HG03066 (cell line): Measurements from ENCODE around the gene ZP1.

Experiments used
- ATAC-seq: cut with Tn5 transposase; IDR thresholded peaks from one replicate; pipeline ENCODE4 v1.9.1; 2021; ENCODE audit warnings: low read depth; ENCODE audit not compliant: unreplicated experiment

The ZP1 gene

GRCh38 chr11:60858731-60859464 lies 8.4 kb upstream of the ZP1 start:
- ATAC-seq, result no peak

DNA sequence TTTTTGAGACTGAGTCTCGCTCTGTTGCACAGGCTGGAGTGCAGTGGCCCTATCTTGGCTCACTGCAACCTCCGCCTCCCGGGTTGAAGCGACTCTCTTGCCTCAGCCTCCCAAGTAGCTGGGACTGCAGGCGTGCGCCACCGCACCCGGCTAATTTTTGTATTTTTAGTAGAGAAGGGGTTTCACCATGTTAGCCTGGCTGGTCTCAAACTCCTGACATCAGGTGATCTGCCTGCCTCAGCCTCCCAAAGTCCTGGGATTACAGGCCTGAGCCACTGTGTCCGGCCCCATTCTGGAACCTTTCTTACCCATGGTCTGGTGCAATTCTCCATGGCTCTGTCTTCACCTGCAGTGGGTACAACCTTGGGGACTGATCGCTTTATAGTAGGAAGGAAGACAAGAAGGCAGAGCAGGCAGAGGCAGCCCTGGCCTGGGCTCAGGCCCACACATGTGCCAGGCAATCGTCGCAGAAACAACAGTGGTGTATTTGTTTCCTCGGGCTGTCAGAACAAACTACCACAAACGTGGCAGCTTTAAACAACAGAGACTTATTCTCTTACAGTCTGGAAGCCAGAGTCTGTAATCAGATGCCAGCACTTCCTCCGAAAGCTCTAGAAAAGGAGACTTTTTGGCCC lies 7.6 kb upstream of the ZP1 start:
- no peak for ATAC-seq

DNA sequence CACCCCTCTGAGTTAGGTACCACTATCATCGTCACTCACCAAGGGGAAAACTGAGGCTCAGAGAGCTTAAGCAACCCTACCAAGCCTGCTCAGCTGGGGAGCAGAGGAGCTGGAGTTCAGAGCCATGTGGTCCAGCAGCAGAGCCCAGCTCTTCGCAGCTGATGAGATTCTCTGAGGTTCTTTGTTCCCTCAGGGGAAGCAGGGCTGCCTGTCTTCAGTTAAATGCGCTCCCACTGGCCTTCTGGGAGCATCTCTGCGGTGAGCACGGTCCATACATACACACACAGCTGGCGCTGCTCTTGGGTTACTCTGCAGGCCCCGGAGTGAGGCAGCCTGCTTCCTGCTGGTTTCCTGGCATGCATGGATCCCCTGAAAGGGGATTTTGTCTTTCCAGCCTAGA lies 6.4 kb upstream of the ZP1 start:
- ATAC-seq, result no peak

DNA sequence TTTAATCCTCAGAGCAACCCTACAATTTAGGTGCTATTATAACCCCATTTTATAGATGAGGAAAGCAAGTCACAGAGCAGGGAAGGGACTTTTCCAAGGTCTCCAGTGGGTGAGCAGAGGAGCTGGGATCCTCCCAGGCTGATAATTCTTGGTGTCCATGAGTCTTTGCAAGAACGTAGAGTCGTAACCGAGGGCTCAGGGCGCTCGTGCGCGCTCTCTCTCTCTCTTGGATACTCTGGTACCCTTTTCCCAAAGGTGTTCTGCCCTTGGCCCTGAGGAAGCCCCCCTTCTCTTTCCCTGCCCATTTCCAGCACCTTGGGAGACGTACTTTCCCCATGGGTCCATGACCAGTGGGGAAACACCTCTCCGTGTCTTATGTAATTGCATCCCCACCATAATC lies 5.2 kb upstream of the ZP1 start:
- no peak for ATAC-seq

GRCh38 chr11:60863550-60864521 lies 3.5 kb upstream of the ZP1 start:
- no peak for ATAC-seq

DNA sequence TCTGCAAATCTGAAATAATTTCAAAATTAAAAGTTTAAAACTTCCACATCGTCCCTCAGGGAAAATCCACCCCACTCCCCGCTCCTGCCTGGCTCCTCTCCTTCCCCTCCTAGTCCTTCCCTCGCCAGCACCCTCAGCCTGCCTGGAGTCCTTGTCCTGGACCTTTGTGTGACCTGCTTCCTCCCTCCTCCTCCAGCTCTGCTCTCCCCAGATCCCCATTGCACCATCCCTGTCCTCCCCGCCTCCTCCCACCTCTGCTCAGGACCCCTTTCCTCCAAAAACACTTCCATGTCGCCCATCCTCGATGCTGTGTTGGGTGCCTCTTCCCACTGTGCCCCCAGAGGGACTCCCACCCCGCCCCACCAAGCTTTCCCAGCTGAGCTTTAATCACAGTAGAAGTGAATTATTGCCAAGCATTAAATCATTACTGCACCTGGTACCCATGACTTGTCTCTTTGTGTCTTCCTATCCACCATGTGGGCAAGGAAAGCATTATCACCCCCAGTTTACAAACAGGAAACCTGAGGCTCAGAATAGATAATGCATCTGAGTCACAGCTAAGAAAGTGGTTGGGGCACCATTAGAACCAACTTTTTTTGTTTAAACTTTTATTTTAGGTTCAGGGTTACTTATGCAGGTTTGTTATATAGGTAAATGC lies 2.4 kb upstream of the ZP1 start:
- no peak for ATAC-seq

- no peak for ATAC-seq
Observed at GRCh38 chr11:60867871-60868681, 734 bp downstream of the ZP1 start.

DNA sequence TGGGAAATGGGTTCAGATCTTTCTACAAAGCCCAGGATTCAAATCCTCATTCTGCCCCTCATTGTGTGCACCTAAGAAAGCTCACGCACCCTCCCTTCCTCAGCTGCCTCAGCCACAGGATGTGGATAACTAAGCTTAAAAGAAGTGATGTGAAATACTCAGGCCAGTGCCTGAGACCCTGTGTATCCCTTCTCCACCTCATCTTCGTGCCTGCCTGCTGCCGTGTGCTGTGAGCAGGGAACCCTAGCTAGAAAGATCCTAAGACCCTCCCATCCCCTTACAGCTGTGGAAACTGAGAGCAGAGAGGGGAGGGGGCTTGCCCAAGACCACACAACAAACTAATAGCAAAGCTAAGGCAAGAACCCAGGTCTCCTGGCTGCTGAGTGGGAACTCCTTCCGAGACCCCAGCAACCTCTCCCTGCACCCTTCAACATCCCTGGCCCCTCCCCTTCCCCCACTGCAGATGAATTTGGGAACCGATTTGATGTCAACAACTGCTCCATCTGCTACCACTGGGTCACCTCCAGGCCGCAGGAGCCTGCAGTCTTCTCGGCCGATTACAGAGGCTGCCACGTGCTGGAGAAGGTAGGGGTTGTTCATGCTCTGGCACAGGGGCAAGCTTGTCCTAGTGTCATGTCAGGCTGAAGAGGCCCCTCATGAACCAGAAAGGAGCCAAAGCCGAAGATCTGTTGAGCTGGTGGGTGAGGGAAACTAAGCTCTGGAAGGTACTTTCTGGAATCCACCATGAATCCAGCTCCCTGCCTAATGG lies 1.5 kb downstream of the ZP1 start:
- ATAC-seq, result no peak

GRCh38 chr11:60869451-60869825 lies 2.1 kb downstream of the ZP1 start:
- ATAC-seq, result no peak

- ATAC-seq, result no peak
Observed at GRCh38 chr11:60870276-60870675, 2.9 kb downstream of the ZP1 start.

GRCh38 chr11:60870733-60871377 lies 3.5 kb downstream of the ZP1 start:
- no peak for ATAC-seq

- no peak for ATAC-seq
Observed at GRCh38 chr11:60871378-60872061, 4.2 kb downstream of the ZP1 start.

DNA sequence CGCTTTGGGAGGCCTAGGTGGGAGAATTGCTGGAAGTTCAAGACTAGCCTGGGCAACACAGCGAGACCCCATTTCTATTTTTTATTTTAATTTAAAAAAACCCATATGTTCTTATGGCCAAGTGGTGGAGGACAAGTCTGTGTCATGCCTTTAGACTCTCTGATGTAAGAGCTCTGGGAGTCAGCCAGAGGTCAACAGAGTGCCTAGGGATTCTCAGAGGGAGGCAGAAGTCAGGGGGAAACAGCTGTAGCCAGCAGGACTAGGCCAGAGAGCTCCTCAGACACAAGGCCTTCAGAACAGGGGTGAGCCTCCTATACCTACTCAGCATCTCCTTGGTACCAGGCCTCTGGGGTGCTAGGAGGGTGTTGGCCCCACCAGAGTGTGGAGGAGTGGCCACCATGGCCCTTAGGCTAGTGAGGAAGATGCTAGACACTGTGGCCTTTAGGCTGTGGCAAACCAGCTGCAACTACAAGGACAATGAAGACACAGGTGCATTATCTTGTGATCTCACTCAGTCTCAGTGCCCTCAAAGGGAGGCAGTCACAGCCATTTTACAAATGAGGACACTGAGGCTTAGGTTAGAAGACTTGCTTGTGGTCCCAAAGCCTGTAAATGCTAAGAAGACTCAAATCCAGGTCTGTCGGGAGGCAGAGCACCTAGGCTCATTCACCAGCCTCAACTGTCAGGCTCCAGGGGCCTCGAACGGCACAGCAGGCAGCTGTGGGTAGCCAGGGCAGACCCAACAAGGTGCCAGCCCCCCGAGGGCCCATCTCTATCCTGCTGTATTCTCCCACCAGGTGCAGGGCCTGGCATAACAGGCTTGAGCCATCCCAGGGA lies 5.0 kb downstream of the ZP1 start:
- ATAC-seq, result no peak

DNA sequence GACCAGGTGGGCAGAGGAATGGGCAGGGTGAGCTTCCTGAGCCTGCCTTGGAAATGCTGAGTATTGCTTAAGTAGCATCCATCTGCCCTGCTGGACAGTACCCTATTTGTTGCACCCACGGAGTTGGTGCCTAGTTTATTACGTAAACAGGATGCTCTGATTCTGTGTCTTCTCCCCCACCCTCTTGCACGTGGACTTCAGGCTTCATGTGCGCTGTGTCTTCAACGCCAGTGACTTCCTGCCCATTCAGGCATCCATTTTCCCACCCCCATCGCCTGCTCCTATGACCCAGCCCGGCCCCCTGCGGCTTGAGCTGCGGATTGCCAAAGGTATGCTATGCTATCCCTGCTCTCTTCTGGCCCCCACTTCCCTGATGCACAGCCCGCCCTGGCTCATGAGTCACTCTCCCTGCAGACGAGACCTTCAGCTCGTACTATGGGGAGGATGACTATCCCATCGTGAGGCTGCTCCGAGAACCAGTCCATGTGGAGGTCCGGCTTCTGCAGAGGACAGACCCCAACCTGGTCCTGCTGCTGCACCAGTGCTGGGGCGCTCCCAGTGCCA lies 5.7 kb downstream of the ZP1 start:
- ATAC-seq, result no peak

DNA sequence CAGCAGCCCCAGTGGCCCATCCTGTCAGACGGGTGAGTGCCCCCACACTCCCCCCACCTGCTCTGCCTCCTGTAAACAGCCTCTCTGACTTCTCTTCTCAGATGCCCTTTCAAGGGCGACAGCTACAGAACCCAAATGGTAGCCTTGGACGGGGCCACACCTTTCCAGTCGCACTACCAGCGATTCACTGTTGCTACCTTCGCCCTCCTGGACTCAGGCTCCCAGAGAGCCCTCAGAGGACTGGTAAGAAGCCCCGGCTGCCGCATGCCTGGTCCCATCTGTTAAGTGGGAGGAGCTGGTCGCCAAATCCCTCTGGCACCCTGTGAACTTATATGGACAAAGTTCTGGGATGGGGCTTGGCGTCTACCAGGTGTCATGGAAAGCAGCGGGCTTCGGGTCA lies 6.2 kb downstream of the ZP1 start:
- no peak for ATAC-seq

DNA sequence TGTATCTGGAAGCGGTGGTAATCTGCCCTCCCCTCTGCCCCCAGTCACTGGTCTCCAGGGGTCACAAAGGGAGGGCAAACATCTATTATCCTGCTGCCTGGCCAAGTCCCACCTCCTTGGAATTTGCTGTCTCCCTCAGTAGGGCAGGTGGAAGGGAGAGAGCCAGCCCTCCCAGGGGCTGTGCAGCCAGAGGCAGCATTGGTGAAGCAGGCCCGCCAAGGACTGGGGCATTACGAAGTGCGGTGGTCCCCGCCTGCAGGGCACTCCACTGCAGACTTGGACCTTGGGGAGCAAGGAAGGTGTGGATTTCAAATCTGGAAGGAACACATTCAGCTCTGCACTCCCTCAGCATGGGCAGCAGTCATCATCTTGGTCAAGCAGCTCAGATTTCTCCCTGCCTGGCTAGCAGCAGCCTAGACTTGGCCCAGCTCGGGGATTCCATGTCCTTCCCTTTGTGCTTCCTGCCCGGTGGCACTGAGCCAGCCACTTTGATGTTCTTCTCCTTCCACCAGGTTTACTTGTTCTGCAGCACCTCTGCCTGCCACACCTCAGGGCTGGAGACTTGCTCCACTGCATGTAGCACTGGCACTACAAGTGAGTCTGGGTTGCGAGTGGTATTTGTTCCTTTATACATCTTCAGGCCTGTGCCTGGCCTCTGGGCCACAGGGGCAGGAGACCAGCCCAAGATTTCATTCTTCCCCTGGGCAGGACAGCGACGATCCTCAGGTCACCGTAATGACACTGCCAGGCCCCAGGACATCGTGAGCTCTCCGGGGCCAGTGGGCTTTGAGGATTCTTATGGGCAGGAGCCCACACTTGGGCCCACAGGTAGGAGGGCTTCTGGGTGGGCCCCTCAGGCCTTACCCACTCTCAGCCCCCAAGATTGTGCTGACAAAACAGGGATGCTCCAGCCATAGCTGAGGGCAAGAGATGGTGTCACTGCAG lies 7.4 kb downstream of the ZP1 start:
- ATAC-seq, result no peak
